ENCODE results near the gene USP9X.

GRCh38 chrX:41122664-41123257, 37.5 kb downstream of the USP9X start:
- TF ChIP-seq CTCF (IDR thresholded peaks at IDR 0.05; ENCODE audit: poor library complexity) (no peak), EZH2 (IDR thresholded peaks at IDR 0.05; ENCODE audit: borderline replicate concordance) (no peak)
